NCI-H2171 (cell line): ENCODE data around the gene RAPGEF1.
A peak's percentile ranks its signal among the peaks of the same experiment; 100 is the strongest.

Source experiments
- DNase-seq: peaks from one replicate; lab custom pipeline; 2025; lab: John Stamatoyannopoulos, UW

RAPGEF1 gene

DNA sequence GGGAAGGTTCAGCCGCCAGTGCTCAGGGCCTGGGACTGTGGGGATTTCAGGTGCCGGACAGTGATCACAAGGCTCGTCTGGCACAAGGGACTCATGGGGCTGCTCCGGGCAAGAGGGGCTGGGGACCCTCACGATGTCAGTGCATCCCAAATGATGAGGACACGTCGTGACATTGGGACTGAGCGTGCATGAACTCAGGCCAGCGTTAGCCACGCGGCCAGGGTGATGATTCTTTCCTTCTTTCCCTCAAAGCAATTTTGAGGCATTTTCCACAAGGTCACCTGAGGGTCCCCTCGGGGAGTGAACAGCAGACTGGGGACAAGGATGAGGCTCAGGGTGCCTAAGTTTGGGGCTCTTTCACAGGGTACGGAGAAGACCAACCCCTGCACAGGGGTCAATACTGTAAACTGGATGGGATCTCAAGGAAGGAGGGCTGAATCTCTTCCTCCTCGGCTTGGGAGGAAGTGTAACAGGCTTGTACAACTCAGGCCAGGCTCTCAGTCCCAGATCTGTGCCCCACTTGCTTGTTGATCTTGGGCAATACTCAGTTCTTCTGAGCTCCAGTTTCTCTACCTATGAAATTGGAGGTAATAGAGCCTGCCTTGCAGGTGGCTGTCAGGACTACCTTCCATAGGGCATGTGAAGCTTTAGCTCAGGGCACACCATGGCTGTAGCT is 116.1 kb downstream of the RAPGEF1 start:
- no peak for DNase-seq

DNA sequence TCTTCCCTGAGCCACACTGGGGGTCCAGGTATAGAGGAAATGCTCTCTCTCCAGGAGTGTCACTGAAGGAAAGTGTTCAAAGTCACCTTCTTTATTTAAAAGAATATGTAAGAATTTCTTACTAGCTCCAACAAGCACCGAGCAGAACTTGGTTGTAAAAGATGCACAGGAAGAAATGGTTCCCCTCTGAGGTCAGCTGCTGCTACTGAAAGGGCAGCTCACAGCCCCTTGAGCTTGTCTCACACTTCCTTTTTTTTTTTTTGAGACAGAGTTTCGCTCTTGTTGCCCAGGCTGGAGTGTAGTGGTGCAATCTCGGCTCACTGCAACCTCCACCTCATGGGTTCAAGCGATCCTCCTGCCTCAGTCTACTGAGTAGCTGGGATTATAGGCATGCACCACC is 117.4 kb downstream of the RAPGEF1 start:
- no peak for DNase-seq

DNA sequence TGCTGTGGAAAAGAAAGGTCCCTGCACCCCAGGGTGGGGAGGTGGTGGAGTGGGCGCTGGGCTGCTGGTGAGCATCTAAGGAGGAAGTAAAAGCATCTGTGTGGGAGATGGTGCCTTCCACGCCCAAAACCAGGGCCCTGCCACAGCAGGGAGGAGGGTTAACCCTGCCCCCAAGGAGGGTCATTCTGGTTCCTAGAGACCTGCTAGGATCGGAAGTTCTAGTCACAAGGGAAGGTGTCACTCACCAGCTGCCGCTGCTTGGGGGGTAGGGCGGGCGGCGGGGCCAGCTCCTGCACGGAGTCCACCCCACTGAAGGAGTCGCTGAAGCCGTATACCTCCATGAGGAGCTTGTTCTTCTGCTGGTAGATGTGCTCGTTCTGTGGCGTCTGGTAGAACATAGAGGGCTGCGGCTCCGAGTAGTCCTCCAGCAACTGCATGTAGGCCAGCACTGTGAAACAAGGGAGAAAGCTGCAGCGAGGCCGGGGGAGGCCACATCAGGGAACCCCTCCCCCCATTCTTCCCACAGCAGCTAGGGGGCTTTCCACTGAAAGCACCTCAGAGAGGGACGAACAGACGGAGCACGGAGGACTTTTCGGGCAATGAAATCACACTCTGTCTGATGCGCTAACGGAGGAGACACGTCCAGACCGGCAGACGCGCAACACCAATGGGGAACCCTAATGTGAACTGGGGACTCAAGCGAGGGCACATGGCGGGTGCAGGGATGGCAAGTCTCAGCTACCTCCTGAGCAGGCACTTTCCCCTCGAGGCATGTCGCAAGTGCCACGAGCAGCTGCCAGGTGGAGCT is 118.1 kb downstream of the RAPGEF1 start:
- peak; percentile 88 for DNase-seq

DNA sequence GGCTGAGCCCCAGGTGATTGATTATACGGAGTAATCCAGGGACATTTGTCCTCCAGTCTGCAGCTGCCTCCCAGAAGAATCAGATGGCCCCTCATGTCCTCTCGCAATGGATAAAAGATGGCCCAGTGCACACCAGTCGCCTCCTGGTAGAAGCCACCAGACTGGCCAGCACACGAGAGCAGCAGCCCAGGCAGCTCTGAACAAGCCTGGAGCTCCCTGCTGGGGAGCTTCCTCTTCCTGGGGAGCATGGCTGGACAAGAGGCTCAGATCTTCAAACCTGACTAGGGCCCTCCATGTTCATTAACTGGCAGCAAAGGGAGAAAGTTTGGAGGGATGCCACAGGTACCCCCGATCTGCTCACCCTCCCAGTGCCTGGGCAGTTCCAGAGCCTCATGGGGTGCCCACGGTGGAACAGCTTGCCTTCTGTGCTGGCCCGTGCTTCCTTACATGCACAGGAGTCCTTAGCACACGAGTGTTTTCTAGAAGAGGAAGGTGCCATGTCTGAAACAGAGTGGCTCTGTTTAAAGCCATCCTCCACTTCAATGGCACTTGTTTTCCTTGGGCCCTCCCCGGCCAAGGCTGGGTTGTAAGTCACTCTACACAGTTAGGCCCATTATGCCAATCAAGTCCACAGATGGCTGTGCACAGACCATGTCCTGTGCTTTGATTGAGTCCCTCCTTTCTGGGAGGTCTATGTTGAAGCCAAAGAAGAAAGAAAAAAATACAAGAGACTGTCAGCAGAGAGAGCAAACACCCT is 118.9 kb downstream of the RAPGEF1 start:
- no peak for DNase-seq

DNA sequence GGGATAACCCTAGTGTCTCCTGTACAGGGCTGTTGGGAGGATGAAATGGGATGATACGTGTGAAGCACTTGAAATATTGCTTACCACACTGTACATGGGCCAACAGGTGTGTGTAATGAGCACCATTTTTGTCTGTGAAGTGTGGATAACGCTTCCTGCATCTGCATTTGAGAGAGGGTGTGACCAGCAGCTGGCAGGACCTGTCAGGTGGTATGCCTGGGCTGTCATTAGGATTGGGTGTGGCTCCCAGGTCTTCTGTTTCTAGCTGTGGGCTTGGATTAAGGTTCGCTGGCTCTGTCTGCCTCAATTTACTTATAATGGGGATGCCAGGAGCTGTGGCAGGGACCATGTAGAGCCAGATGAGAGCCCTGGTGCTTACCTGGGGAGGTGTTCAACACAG is 120.2 kb downstream of the RAPGEF1 start:
- no peak for DNase-seq

DNA sequence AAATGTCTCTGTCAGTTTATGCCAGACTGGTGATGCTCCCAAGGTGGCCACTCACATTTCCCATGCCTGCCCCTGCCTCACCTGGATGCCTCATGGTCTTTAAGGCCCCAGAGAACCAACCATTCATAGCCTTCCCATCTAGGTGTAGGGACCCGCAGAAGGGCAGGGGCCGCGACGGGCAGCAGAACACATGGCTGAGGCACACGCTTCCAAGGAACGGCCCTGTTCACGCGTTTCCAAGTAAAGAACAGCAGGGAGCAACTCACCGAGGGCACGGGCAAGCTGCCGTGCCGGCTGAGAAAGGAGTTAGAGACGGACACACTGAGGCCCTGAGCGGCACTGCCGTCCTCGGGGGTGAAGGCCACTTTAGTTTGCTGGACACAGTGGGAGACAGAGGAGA is 121.1 kb downstream of the RAPGEF1 start:
- DNase-seq: no peak

DNA sequence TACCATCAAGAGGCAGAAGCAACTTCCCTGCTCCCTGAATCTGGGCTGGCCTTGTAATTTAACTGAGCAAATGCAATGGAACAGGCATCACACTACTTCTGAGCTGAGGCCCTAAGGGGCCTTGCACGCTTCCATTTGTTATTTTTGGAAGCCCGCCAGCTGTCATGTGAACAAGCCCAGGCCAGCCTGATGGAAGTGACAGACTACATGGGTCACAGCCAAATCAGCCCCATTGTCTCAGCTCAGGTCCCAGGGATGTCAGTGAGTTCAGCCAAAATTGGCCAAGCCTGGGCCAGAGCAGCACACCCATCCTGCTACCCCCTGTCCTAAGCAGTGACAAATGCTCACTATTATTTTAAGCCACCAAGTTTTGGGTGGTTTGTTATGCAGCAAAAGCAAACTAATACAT is 121.8 kb downstream of the RAPGEF1 start:
- peak; percentile 98 for DNase-seq

DNA sequence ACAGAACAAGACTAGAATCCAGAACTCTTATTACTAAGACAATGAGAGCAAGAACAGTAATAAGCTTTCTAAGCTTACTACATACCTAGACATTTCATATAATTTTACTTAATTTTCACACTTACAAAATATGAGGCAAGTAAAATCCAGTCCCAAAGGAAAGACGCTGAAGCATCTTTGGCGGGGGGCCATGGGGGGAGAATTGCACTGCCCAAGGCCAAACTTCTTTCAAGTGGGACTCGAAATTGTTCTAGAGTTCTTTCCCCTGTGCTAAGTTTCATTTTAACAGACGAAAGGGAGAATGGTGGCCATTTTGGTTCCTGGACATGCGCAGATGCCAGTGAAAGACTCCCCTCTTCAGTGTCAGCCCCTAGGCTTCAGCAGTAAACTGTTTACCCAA is 122.3 kb downstream of the RAPGEF1 start:
- DNase-seq: no peak

DNA sequence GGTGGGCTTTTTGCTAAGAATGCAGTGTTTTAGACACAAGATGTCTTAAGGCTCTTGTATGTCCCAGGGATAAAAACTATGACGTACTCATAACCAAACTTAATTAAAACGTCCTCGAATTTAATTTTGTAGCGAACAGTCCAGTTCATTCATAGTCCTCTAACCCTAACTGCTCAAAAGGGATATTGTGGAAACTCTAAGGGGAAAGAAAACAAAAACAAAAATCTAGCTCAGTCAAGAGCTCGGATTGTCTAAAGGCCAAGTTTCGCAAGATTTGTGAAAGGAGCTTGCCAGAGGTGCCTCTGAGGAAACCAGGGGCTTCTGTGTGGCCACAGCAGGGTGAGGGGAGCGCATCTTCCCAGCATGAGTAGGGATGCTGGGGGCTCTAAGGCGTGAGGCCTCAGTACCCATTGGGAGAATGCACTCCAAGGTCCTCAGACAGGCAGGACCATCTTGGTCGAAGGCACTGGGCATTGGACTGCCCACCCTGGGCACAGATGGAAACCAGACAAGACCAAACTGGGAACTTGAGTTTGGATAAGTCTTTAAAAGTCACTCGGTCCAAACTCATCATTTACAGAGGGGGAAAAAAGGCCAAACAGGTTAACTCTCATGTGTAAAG is 122.8 kb downstream of the RAPGEF1 start:
- no peak for DNase-seq

DNA sequence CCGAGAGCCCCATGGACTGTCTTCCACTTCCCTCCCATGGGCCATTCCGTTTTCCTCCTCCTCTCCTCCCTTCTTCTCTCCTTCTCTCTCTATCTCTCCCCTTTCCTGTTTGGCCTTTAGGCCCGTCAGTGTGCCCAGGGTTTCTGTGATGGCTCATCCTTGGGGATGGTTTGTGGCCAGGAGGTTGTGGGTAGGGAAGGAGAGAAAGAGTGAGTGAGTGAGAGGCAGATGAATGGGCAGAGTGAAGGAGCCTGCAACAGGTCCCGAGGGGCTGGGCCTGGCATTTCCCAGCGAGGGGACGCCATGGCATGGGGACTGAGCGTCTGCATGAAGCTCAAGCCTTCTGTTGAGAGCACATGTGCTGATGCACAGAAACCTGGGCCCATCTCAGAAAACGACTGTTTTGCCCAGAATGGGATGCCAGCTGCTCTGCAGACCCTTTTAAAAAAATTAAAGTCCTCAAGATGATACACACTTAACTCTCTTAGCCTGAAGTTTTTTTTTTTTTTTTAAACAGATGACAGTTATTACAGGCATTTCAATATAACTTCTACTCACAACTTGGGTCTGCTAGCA is 125.4 kb downstream of the RAPGEF1 start:
- DNase-seq: no peak

DNA sequence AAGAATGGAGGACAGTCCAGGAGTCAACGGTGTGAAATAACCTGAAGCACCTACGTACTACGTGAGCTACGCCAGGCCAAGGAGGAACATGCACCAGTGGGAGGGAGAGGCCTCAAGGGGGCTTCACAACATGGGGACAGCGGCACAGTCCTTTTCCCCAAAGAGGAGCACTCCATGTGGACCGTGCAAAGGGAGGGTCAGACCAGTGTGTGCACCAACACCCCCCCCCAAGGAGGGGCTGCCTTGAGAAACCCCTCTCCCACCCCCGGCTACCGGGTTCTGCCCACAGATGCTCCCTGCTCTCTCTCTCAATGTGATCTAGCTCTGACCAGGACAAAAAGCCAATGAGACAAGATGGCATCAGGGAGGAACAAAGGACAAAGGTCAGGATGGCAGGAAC is 126.0 kb downstream of the RAPGEF1 start:
- no peak for DNase-seq

DNA sequence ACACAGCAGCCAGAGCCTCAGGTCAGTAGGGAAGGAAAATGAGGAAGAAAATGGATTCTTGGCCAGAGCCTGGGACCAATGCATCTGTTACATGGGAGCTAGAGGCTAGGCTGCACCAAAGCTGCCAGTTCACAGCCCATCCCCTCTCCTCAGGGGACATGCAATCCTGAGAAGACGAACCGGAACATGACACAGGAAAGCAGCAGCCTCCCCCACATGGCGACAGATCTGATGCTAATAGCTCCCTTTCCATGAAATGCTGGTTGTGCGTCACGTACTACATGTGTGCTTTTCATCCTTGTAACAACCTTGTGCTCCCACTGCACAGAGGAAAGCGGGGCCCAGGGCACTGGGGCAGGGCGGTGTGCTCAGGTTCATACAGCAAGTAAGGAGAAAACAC is 127.0 kb downstream of the RAPGEF1 start:
- no peak for DNase-seq

DNA sequence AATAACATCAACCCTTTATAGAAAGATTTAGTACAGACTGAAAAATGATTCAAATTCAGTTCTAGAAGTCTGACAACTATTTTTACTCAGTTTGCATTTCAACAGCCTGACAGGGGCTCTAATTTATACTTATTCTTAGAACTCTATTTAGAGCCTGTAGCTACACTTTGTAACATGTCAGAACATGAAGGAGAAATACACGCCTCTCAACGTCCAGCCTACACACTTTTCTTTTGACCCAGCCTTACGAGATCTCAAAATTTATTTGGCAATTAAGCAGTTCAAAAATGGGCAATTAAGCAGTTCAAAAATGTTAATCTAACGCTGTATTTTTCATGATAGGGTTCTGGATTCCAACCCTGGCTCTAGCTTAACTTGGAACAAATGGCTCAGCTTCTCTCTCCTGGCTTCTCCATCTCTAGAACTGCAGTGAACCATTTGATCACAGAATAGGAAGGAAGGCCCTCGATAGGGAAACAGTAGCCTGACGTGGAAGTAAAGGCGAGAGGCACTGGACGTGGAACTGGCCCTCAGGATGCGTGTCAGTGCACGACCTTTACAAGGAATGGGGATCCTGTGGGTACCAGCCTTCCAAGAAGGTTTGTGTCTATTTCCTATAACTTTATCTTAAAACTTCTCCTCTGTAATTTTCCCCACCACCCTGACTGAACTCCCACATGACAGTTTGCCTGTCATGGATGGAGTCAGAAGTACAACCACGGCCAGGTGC is 128.1 kb downstream of the RAPGEF1 start:
- DNase-seq: no peak

DNA sequence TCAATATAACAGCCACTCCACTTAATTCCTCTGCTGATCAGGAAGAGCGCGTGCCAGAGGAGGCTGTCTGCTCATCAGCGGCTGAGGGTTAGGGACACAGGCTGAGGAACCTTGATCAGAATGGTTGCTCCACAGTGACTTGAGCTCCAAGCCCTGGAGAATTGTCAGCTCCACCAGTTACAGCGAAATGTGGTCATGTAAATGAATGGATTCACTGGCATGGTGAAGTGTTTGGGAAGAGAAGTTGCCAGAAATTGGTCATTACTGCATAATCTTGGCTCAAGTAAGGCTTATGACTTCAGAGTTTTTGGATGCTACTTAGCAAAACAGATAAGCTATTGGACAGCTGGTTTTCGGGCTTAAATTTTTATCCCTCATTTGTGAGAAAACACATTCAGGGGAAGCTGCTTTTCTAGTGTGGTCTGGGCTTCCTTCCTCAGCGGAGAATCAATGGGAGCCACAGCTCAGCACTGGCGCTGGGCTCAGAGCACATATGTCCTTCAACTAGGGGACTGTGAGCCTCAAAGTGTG is 129.6 kb downstream of the RAPGEF1 start:
- no peak for DNase-seq

DNA sequence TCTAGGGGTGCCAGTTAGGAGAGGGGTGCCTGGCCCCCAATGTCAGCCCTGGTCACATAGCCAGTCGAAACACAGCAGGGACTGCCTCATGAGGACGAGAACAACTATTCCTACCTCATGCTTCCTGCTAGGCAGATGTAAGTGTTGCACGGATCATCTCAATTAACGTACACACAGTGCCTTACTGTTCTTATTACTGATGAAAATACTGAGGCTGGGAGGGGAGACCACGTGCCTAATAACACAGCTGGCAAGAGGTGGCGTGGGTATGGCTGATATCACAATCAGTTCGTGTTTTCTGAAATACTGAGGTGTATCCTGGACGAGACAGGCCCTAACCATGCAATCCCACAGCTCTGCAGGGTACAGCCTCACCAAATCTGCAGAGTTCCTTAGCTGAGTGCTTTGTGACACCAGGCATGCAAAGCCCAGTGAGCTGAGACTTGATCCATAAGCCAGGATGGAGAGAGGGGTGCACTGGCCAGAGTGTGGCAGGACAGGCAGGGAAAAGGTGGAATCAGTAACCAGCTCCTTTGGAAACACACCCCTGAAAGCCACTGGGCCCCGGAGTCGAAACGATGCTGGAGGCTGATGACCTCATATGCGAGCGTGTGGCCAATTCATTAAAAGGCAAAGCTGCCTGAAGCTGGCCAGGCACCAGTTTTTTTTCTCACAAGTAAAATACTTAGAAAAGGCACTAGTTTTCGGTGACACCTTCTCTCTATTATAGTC is 130.6 kb downstream of the RAPGEF1 start:
- no peak for DNase-seq

DNA sequence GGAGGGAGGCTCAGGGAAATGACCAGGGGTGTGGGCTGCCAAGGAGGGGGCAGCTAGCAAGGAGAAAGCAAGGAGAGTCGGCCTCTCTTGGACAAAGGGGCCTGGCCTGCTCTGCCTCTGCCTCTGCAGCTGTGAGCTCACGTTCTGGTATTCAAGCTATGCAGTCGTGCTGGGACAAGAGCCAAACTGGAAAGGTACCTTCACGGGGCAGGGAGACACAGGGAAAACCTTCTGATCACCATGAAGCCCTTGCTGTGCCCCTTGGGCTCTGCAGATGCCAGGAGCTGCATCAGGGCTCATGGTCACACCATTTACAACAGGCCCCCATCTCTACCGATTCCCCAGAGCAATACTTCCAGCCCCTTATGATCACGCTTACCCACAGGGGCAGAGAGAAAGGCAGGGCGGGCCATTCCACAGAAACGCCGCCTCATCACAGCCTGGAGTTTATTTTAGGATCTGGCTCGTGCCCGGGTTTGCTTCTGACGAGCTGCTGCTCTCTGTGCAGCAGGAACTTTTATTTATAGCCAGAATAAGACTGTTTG is 131.3 kb downstream of the RAPGEF1 start:
- no peak for DNase-seq

DNA sequence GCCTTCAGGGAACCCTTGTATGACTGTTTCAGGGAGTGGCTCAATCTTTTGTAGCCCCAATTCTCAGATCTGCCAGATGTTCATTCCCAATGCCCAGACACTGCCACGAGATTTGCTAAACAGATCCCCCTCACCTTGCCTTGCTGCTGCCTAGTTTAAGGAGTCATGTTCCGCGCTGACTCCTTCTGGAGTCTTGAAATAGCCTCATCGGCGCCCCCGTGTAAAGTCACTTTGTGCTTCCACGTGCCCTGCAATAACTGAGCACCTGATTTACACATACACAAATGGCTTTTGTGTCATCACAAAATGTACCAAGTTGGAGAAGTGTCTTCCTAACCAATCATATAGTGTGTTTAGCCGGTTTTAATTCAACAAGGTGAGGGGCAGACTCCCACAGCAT is 132.3 kb downstream of the RAPGEF1 start:
- DNase-seq: no peak

DNA sequence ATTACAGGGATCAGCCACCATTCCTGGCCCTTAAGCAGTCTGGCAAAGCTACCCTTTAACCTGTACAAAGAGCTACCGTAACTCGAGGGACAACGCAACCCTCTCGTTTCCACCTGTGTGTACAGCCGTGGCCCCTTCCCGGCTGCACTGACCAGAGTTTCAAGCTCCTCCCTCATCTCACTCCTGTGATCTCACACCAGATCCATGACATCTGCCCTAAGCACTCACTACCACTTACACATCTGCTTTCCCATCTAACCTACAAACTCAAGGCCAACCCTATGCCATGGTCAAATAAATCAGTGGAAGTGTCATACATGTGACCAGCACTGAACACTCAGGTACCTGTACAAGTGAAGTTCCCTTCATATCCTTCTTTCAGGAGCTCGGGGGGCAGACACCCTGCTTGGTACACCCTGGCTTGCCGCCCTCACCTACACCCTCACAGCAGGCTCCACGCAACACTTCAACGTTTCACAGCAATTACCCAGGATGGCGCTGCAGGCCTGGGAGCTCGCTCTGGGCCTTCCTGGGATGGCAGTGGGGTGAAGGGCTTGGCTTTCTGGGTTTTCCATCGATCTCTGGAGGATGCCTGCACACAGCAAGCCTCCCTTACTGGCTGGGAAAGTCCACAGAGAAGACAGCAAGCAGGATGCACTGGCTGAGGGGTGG is 132.8 kb downstream of the RAPGEF1 start:
- DNase-seq: no peak

DNA sequence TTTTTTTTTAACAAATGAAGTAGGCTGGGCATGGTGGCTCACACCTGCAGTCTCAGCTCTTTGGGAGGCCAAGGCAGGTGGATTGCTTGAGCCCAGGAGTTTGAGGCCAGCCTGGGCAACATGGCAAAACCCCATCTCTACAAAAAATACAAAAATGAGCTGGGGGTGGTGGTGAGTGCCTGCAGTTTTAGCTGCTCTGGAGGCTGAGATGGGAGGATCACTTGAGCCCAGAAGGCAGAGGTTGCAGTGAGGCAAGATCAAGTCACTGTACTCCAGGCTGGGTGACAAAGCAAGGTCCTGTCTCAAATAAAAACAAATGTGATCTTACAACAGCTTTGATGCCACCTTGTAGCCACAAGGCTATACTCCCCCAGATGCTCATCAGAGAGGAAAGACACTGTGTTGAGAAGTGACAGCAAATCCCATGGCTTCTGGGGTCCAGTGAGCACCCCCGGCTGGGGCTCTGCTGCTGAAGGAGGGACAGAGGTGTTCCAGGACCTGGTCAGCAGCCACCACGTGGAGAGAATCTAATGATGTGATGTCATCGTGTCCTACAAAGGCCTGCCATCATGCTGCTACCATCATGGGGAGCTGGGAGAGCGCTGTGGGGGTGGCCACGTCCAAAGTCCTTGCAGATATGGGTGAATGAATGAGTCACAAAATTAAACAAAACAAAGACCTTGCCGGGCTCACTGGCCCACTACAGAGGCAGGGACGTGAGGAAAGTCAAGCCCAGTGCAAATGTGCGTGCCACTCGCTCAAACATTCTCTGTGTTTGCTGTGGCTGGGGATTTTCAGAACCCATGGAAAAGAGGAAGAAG is 133.9 kb downstream of the RAPGEF1 start:
- no peak for DNase-seq
